Stimulated activated CD4-positive, alpha-beta T cell treated with anti-CD3 and anti-CD28 coated beads, Interleukin-4, amount 100 ng/mL, for 4 hours (primary cell): ENCODE measurements around the gene NBR1.
"Not testable (repeated sequence)": the region's sequence is repeated elsewhere in the genome, so short reads cannot be mapped to it uniquely, and the experiment has no call there.

Experiments used
- DNase-seq, 2 experiments: peaks; one replicate each; pipeline ENCODE4 v3.0.0-alpha.2; 2020

The NBR1 gene

GRCh38 chr17:43170766-43171585, at the start of gene NBR1:
Gene NBR1 (plus strand): TSS chr17:43171214. CDS start chr17:43175800, 4,586 bp downstream.
- peak; percentile 83 to 96 for DNase-seq

GRCh38 chr17:43125133-43125966, 45.7 kb upstream of the NBR1 start, which contains the start of gene BRCA1:
Gene BRCA1 (minus strand): TSS chr17:43125364. CDS start chr17:43124096, 1,268 bp downstream.
- DNase-seq = peak; percentile 84 to 93

GRCh38 chr17:43125967-43126910, 44.8 kb upstream of the NBR1 start:
- DNase-seq = no peak

- DNase-seq = no peak
Observed at GRCh38 chr17:43126911-43127290, 44.1 kb upstream of the NBR1 start.

- DNase-seq = not testable (repeated sequence)
Observed at GRCh38 chr17:43127333-43127876, 43.6 kb upstream of the NBR1 start.

- DNase-seq = no peak
Observed at GRCh38 chr17:43129671-43130010, 41.4 kb upstream of the NBR1 start.

GRCh38 chr17:43132117-43132516, 38.9 kb upstream of the NBR1 start:
- DNase-seq = no peak

GRCh38 chr17:43133439-43133838, 37.6 kb upstream of the NBR1 start:
- DNase-seq = not testable (repeated sequence)

- no peak for DNase-seq
Observed at GRCh38 chr17:43134774-43135453, 36.1 kb upstream of the NBR1 start.

- DNase-seq = no peak
Observed at GRCh38 chr17:43135454-43135819, 35.6 kb upstream of the NBR1 start.

GRCh38 chr17:43136574-43136973, 34.4 kb upstream of the NBR1 start:
- DNase-seq = not testable (repeated sequence)

- not testable (repeated sequence) for DNase-seq
Observed at GRCh38 chr17:43138531-43138930, 32.5 kb upstream of the NBR1 start.

- no peak for DNase-seq
Observed at GRCh38 chr17:43140396-43141332, 30.4 kb upstream of the NBR1 start.

- DNase-seq = no peak
Observed at GRCh38 chr17:43142153-43142552, 28.9 kb upstream of the NBR1 start.

- no peak for DNase-seq
Observed at GRCh38 chr17:43143201-43143600, 27.8 kb upstream of the NBR1 start.

- DNase-seq = no peak
Observed at GRCh38 chr17:43146649-43147048, 24.4 kb upstream of the NBR1 start.

GRCh38 chr17:43151880-43152456, 19.0 kb upstream of the NBR1 start:
- DNase-seq = no peak

- not testable (repeated sequence) for DNase-seq
Observed at GRCh38 chr17:43153197-43153835, 17.7 kb upstream of the NBR1 start.

- DNase-seq = no peak
Observed at GRCh38 chr17:43155666-43156065, 15.3 kb upstream of the NBR1 start.

- DNase-seq = not testable (repeated sequence)
Observed at GRCh38 chr17:43159232-43159631, 11.8 kb upstream of the NBR1 start.
